Gastrocnemius medialis (tissue), 4 donors: Measurements from ENCODE around the gene EIF2S1. TPM values are rescaled to one million over a fixed set of nuclear protein-coding genes. Genes with fewer than 3 reads are reported as not detected.

Experiments used
- ATAC-seq, 2 donors: fragments of 150-250 bp; one replicate each; pipeline ENCODE4 v1.9.1; 2016
- DNase-seq, 2 donors: peaks; one replicate each; pipeline ENCODE4 v3.0.0-alpha.2; 2019
- H3K27ac ChIP-seq, 4 donors: fragments of 200-600 bp; sonication (generic); 1 replicate in 1 of 4; 2 replicates in 3 of 4; pipeline ENCODE4 v1.5.1; 2016 to 2018; ENCODE audit warnings: mild to moderate bottlenecking in 2 of 4, moderate library complexity in 1 of 4
- H3K27me3 ChIP-seq, 3 donors: fragments of 200-600 bp; sonication (generic) in 2 of 3; 1 replicate in 1 of 3; 2 replicates in 2 of 3; pipeline versions ENCODE4 v1.5.1 to v1.6.0; 2016 to 2019; ENCODE audit warnings: mild to moderate bottlenecking in 1 of 3, moderate library complexity in 1 of 3
- H3K36me3 ChIP-seq, 2 donors: fragments of 200-600 bp; sonication (generic) in 1 of 2; one replicate each; pipeline ENCODE4 v1.5.1; 2017 to 2018
- H3K4me1 ChIP-seq, 2 donors: fragments of 200-600 bp; sonication (generic) in 1 of 2; one replicate each; pipeline ENCODE4 v1.5.1; 2016 to 2017; ENCODE audit warnings: mild to moderate bottlenecking in 2 of 2
- H3K4me3 ChIP-seq, 4 donors: fragments of 200-600 bp; sonication (generic) in 3 of 4; 1 replicate in 1 of 4; 2 replicates in 3 of 4; pipeline ENCODE4 v1.5.1; 2016 to 2019; ENCODE audit warnings: mild to moderate bottlenecking in 2 of 4
- H3K9me3 ChIP-seq, 3 donors: fragments of 200-600 bp; sonication (generic) in 2 of 3; 1 replicate in 1 of 3; 2 replicates in 2 of 3; pipeline ENCODE4 v1.5.1; 2016 to 2019
- CTCF ChIP-seq, 5 experiments: fragments of 450-650 bp in 3 of 5; fragments of 200-600 bp in 2 of 5; sonication (generic) in 2 of 5; IDR thresholded peaks in 4 of 5; conservative IDR thresholded peaks in 1 of 5; 1 replicate in 4 of 5; 2 replicates in 1 of 5; pipeline ENCODE4 v1.5.1; 2016 to 2019; ENCODE audit warnings: antibody characterized with exemption in 5 of 5, mild to moderate bottlenecking in 3 of 5, moderate library complexity in 3 of 5
- POLR2A ChIP-seq, 2 donors: fragments of 450-650 bp; IDR thresholded peaks; one replicate each; pipeline ENCODE4 v1.6.1; 2017; ENCODE audit warnings: antibody characterized with exemption in 2 of 2, mild to moderate bottlenecking in 2 of 2, moderate library complexity in 2 of 2
- in situ Hi-C, 4 donors: fragments of 200-750 bp; cut with MboI; loops; one replicate each; pipeline versions ENCODE4 v1.15.0 to v1.8.0; 2017; ENCODE audit warnings: low sequenced_read_pairs in 4 of 4
- intact Hi-C: fragments of 100-400 bp; cut with DNase I; formaldehyde crosslinking; loops from one replicate; pipeline ENCODE4 v1.15.1; 2023; ENCODE audit warnings: low total_unique reads
- total RNA-seq, 4 donors: library from RNA; depleted of rRNA; stranded (reverse); fragments of >200 nt; gene quantifications; one replicate each; pipeline versions ENCODE4 v1.1.0 to v1.2.3, GENCODE V29; 2016

The EIF2S1 gene
- total RNA-seq, 4 donors from 2014 or later = 87.7 to 164 (median 129) TPM

- peaks cover 19 to 25% of the 10 kb centered on the region in 2 donors for H3K4me1 ChIP-seq
- no peak for TF ChIP-seq POLR2A (IDR thresholded peaks at IDR 0.05)
- TF ChIP-seq CTCF (IDR thresholded peaks at IDR 0.05 in 4 of 5, conservative IDR thresholded peaks at IDR 0.05 in 1 of 5) = no peak
- peak overlapping the region in 2 of 4 donors; percentile 14 to 27 for H3K27ac ChIP-seq
- no peaks in the 10 kb centered on the region for H3K9me3 ChIP-seq
- in situ Hi-C loops (loop anchor here in 2 of 4 donors (25.0 kb wide), 1 partner anchor 280 kb away; the partner anchor contains the start of gene RDH12 (in 2 of the 2)), intact Hi-C loops (no loop called here)
- no peaks in the 10 kb centered on the region for H3K36me3 ChIP-seq
- DNase-seq (no peak), ATAC-seq (no peak)
- H3K4me3 ChIP-seq = no peak overlapping the region
- H3K27me3 ChIP-seq = no peaks in the 10 kb centered on the region
Measured at GRCh38 chr14:67432050-67432564, 72.0 kb downstream of the EIF2S1 start.

GRCh38 chr14:67435603-67436002 lies 75.5 kb downstream of the EIF2S1 start:
- no peaks in the 10 kb centered on the region for H3K27me3 ChIP-seq
- TF ChIP-seq POLR2A (IDR thresholded peaks at IDR 0.05) (no peak), CTCF (IDR thresholded peaks at IDR 0.05 in 4 of 5, conservative IDR thresholded peaks at IDR 0.05 in 1 of 5) (no peak)
- ATAC-seq = peak in 1 of 2 donors; percentile 5
- H3K36me3 ChIP-seq = no peaks in the 10 kb centered on the region
- no peak overlapping the region for H3K27ac ChIP-seq
- H3K9me3 ChIP-seq = no peaks in the 10 kb centered on the region
- intact Hi-C loops (no loop called here), in situ Hi-C loops (loop anchor here in 2 of 4 donors (25.0 kb wide), 1 partner anchor 277 kb away; the partner anchor contains the start of gene RDH12 (in 2 of the 2))
- no peak overlapping the region for H3K4me3 ChIP-seq
- DNase-seq = no peak
- peaks cover 19 to 25% of the 10 kb centered on the region in 2 donors for H3K4me1 ChIP-seq

Other genes with a start within 250 kb of the EIF2S1 start
- gene GARIN2, start 170.9 kb upstream of the EIF2S1 start, total RNA-seq = not detected
- gene PALS1, start 118.9 kb upstream of the EIF2S1 start, total RNA-seq = 10 to 100 TPM; 15.5 to 24.1 (median 18.5) TPM
- gene ATP6V1D, start 524 bp upstream of the EIF2S1 start, total RNA-seq = 100 to 1,000 TPM in 1 of 4 donors, 10 to 100 TPM in 3; 69.8 to 126 (median 73.3) TPM
- under 1 TPM in 2 of 4 donors, not detected in 2; 0.44 to 0.94 TPM for gene PLEK2, start 51.8 kb downstream of the EIF2S1 start, total RNA-seq
- 1 to 10 TPM in 1 of 4 donors, under 1 TPM in 2, not detected in 1; 0.07 to 3.3 (median 0.20) TPM for gene TMEM229B, start 128.4 kb downstream of the EIF2S1 start, total RNA-seq
- gene PLEKHH1, start 173.0 kb downstream of the EIF2S1 start, total RNA-seq = 1 to 10 TPM in 3 of 4 donors, under 1 TPM in 1; 0.75 to 3.4 (median 2.5) TPM
- gene PIGH, start 239.9 kb downstream of the EIF2S1 start, total RNA-seq = 10 to 100 TPM; 27.8 to 48.5 (median 35.3) TPM